K562 (cell line): Measurements from ENCODE around the gene PPM1G. TPM values are rescaled to one million over a fixed set of nuclear protein-coding genes. Genes with fewer than 3 reads are reported as not detected.

Experiments used
- CCNT2 ChIP-seq: IDR thresholded peaks from 2 replicates; pipeline ENCODE4 v1.6.1; 2011; ENCODE audit warnings: borderline replicate concordance, low read depth, mild to moderate bottlenecking, moderate library complexity, mixed read lengths, low read length; ENCODE audit not compliant: insufficient read length; ENCODE audit errors: extremely low read depth
- MXD1 ChIP-seq: fragments of 250-450 bp; sonication (Bioruptor Pico); IDR thresholded peaks from 2 replicates; pipeline ENCODE4 v1.8.0; 2021; ENCODE audit warnings: borderline replicate concordance, mild to moderate bottlenecking, moderate library complexity; ENCODE audit not compliant: poor library complexity, severe bottlenecking
- PURB ChIP-seq: sonication (generic); formaldehyde crosslinking; IDR thresholded peaks from 2 replicates; pipeline ENCODE4 v1.9.0; 2021; ENCODE audit warnings: low read depth, mild to moderate bottlenecking, missing genetic modification reagents
- RBM17 ChIP-seq: fragments of 200-400 bp; formaldehyde crosslinking; IDR thresholded peaks from 2 replicates; pipeline ENCODE4 v1.6.1; 2017; ENCODE audit warnings: low read depth, mild to moderate bottlenecking, low read length, borderline replicate concordance
- RERE ChIP-seq: sonication (generic); formaldehyde crosslinking; IDR thresholded peaks from 2 replicates; pipeline ENCODE4 v1.8.0; 2023; ENCODE audit warnings: missing genetic modification reagents, mild to moderate bottlenecking, borderline replicate concordance
- TARDBP ChIP-seq: fragments of 450-650 bp; IDR thresholded peaks from 2 replicates; pipeline ENCODE4 v1.6.1; 2016
- TFE3 ChIP-seq: fragments of 450-650 bp; formaldehyde crosslinking; IDR thresholded peaks from 2 replicates; pipeline ENCODE4 v1.4.0; 2020; ENCODE audit warnings: mild to moderate bottlenecking, mixed read lengths
- THAP7 ChIP-seq: fragments of 250-450 bp; sonication (Bioruptor Pico); IDR thresholded peaks from 2 replicates; pipeline ENCODE4 v1.5.0; 2021
- ZNF354B ChIP-seq: fragments of 250-450 bp; sonication (Bioruptor Pico); IDR thresholded peaks from 2 replicates; pipeline ENCODE4 v1.4.0; 2020
- ZNF518B ChIP-seq: fragments of 250-450 bp; sonication (Bioruptor Pico); IDR thresholded peaks from 2 replicates; pipeline ENCODE4 v1.5.0; 2021; ENCODE audit warnings: mild to moderate bottlenecking, moderate library complexity
- ZNF76 ChIP-seq: fragments of 250-450 bp; sonication (Bioruptor Pico); IDR thresholded peaks from 2 replicates; pipeline ENCODE4 v1.4.0; 2020; ENCODE audit warnings: mild to moderate bottlenecking, moderate library complexity, borderline replicate concordance
- ZNF79 ChIP-seq: fragments of 250-450 bp; sonication (Bioruptor Pico); IDR thresholded peaks from 2 replicates; pipeline ENCODE4 v1.4.0; 2020; ENCODE audit warnings: low read depth, mild to moderate bottlenecking, moderate library complexity
- ZSCAN32 ChIP-seq: fragments of 450-650 bp; formaldehyde crosslinking; IDR thresholded peaks from 2 replicates; pipeline ENCODE4 v1.4.0; 2020; ENCODE audit warnings: mild to moderate bottlenecking, moderate library complexity
- polyA plus RNA-seq, 8 experiments: library from polyadenylated mRNA; depleted of rRNA in 4 of 8; stranded (reverse) in 5 of 8; unstranded in 3 of 8; fragments of >200 nt; fragmentation: Nextera tagmentation in 2 of 8; fragmentation: Illumina TruSeq in 1 of 8; extraction: Ambion mirVana in 2 of 8; extraction: Trizol in 1 of 8; gene quantifications; 2 replicates each; pipeline versions ENCODE4 v1.2.1 to v1.2.3, GENCODE V29; 2011 to 2014; ENCODE audit warnings: inconsistent platforms in 1 of 8, missing spikeins in 1 of 8
- total RNA-seq, 7 experiments: library from RNA; depleted of rRNA in 6 of 7; stranded (reverse); fragments of >200 nt in 6 of 7; fragmentation: Illumina TruSeq in 2 of 7; extraction: Trizol in 2 of 7; gene quantifications; 2 replicates each; pipeline versions ENCODE4 v1.2.1 to v1.2.3, GENCODE V29; 2011 to 2021; ENCODE audit warnings: low replicate concordance in 1 of 7

Gene PPM1G
- total and polyA plus RNA-seq, 9 of the 15 experiments (the other 6 are each of a cell fraction or from before 2014, with no cell fraction given), result 61.7 to 230 (median 153) TPM

- peak; percentile 86 for TF ChIP-seq THAP7 (CRISPR knock-in tag)
- no peak for TF ChIP-seq ZNF79 (CRISPR knock-in tag)
- TF ChIP-seq ZNF76, result no peak
- TF ChIP-seq TFE3 (CRISPR knock-in tag), result no peak
- TF ChIP-seq RBM17, result no peak
- no peak for TF ChIP-seq MXD1 (CRISPR knock-in tag)
- TF ChIP-seq PURB (CRISPR knock-in tag), result no peak
- peak; percentile 80 for TF ChIP-seq TARDBP
- no peak for TF ChIP-seq ZNF354B (CRISPR knock-in tag)
- peak; percentile 92 for TF ChIP-seq CCNT2
- no peak for TF ChIP-seq ZNF518B (CRISPR knock-in tag)
- TF ChIP-seq ZSCAN32, result 0 out of 2 replicates have a peak, but pooled peaks have one; percentile 44
- TF ChIP-seq RERE (CRISPR knock-in tag), result 0 out of 2 replicates have a peak, but pooled peaks have one; percentile 18
Observed at GRCh38 chr2:27370026-27370815, 39.2 kb downstream of the PPM1G start, which contains the start of the genes EIF2B4 and SNX17 (continued).
